GM23338 (cell line): ENCODE results near the gene SLC9C1. TPM values are rescaled to one million over a fixed set of nuclear protein-coding genes. Genes with fewer than 3 reads are reported as not detected.
A peak's percentile ranks its signal among the peaks of the same experiment; 100 is the strongest.

ENCODE experiments used
- ATAC-seq: fragments of 200-7000 bp; cut with Tn5 transposase; 3 replicates; pipeline ENCODE4 v1.9.1; 2020
- DNase-seq: peaks from one replicate; pipeline ENCODE4 v3.0.0-alpha.2; 2015; ENCODE audit warnings: low spot score
- H2AFZ ChIP-seq: fragments of 200-600 bp; sonication (generic); 2 replicates; pipeline ENCODE4 v1.8.0; 2016; ENCODE audit warnings: antibody characterized with exemption, mild to moderate bottlenecking, moderate library complexity
- H3F3A ChIP-seq: fragments of 200-600 bp; sonication (generic); replicated peaks from 2 replicates; pipeline ENCODE4 v1.8.0; 2017; ENCODE audit warnings: antibody characterized with exemption, mixed run types, low read depth
- H3K27ac ChIP-seq: fragments of 200-600 bp; sonication (generic); 2 replicates; pipeline ENCODE4 v1.6.1; 2016; ENCODE audit warnings: low read depth
- H3K27me3 ChIP-seq: fragments of 200-600 bp; sonication (generic); 2 replicates; pipeline ENCODE4 v1.8.0; 2016; ENCODE audit warnings: mild to moderate bottlenecking, mixed run types, moderate library complexity; ENCODE audit not compliant: insufficient read depth
- H3K36me3 ChIP-seq: fragments of 200-600 bp; sonication (generic); 2 replicates; pipeline ENCODE4 v1.8.0; 2016; ENCODE audit warnings: mild to moderate bottlenecking; ENCODE audit not compliant: insufficient read depth
- H3K4me1 ChIP-seq: fragments of 200-600 bp; sonication (generic); 2 replicates; pipeline ENCODE4 v1.8.0; 2016; ENCODE audit warnings: mild to moderate bottlenecking, moderate library complexity; ENCODE audit not compliant: insufficient read depth
- H3K4me2 ChIP-seq: fragments of 200-600 bp; sonication (generic); 2 replicates; pipeline ENCODE4 v1.7.1; 2017; ENCODE audit warnings: mixed run types
- H3K4me3 ChIP-seq: fragments of 200-600 bp; sonication (generic); 2 replicates; pipeline ENCODE4 v1.6.1; 2016; ENCODE audit warnings: mixed run types
- H3K79me2 ChIP-seq: fragments of 200-600 bp; sonication (generic); replicated peaks from 2 replicates; pipeline ENCODE4 v1.8.0; 2017; ENCODE audit warnings: mild to moderate bottlenecking; ENCODE audit not compliant: insufficient read depth
- H3K9me2 ChIP-seq: fragments of 200-600 bp; sonication (generic); 2 replicates; pipeline ENCODE4 v1.8.0; 2017; ENCODE audit not compliant: insufficient read depth
- H4K20me1 ChIP-seq: fragments of 200-600 bp; sonication (generic); replicated peaks from 2 replicates; pipeline ENCODE4 v1.8.0; 2017; ENCODE audit warnings: mild to moderate bottlenecking; ENCODE audit not compliant: insufficient read depth
- H3K27ac Mint-ChIP-seq: 2 replicates; pipeline ENCODE4 v1.8.0; 2020; ENCODE audit warnings: inconsistent platforms, mild to moderate bottlenecking, moderate library complexity, mixed read lengths
- H3K27me3 Mint-ChIP-seq: 3 replicates; pipeline ENCODE4 v1.8.0; 2022; ENCODE audit warnings: low read depth, mild to moderate bottlenecking, moderate library complexity, mixed read lengths, inconsistent platforms; ENCODE audit not compliant: insufficient read depth, poor library complexity
- H3K36me3 Mint-ChIP-seq: 3 replicates; pipeline ENCODE4 v1.8.0; 2021; ENCODE audit warnings: low read depth, mild to moderate bottlenecking, inconsistent platforms, moderate library complexity, mixed read lengths
- H3K4me1 Mint-ChIP-seq: 3 replicates; pipeline ENCODE4 v1.8.0; 2020; ENCODE audit warnings: mild to moderate bottlenecking, inconsistent platforms, mixed read lengths
- H3K4me3 Mint-ChIP-seq: 3 replicates; pipeline ENCODE4 v1.8.0; 2021; ENCODE audit warnings: moderate library complexity, mild to moderate bottlenecking, inconsistent platforms, mixed read lengths
- H3K9me3 Mint-ChIP-seq: 3 replicates; pipeline ENCODE4 v1.8.0; 2020; ENCODE audit warnings: moderate library complexity, mild to moderate bottlenecking, inconsistent platforms, mixed read lengths
- CTCF ChIP-seq, 2 experiments: fragments of 200-600 bp in 1 of 2; sonication (generic) in 1 of 2; conservative IDR thresholded peaks; 2 replicates each; pipeline versions ENCODE4 v1.5.1 to v1.6.1; 2016 to 2017; ENCODE audit warnings: antibody characterized with exemption in 2 of 2, low read depth in 2 of 2, mild to moderate bottlenecking in 2 of 2, moderate library complexity in 1 of 2
- NANOG ChIP-seq: IDR thresholded peaks from 2 replicates; pipeline ENCODE4 v1.6.1; 2016; ENCODE audit warnings: antibody characterized with exemption, borderline replicate concordance
- POLR2AphosphoS5 ChIP-seq: IDR thresholded peaks from 2 replicates; pipeline ENCODE4 v1.6.1; 2016; ENCODE audit warnings: antibody characterized with exemption, low read depth
- STAT1 ChIP-seq: IDR thresholded peaks from one replicate; pipeline ENCODE4 v1.6.1; 2016; ENCODE audit warnings: antibody characterized with exemption; ENCODE audit not compliant: unreplicated experiment
- ZNF114 ChIP-seq: fragments of 250-450 bp; sonication (Bioruptor Pico); IDR thresholded peaks from 2 replicates; pipeline ENCODE4 v1.5.0; 2020; ENCODE audit warnings: mild to moderate bottlenecking, moderate library complexity
- ZNF331 ChIP-seq: fragments of 250-450 bp; sonication (Bioruptor Pico); IDR thresholded peaks from 2 replicates; pipeline ENCODE4 v1.5.0; 2020; ENCODE audit warnings: low read depth, mild to moderate bottlenecking, moderate library complexity
- ZNF462 ChIP-seq: fragments of 250-450 bp; sonication (Bioruptor Pico); IDR thresholded peaks from 2 replicates; pipeline ENCODE4 v1.5.0; 2020; ENCODE audit warnings: mild to moderate bottlenecking, moderate library complexity
- polyA plus RNA-seq: library from polyadenylated mRNA; unstranded; fragments of >200 nt; fragmentation: Nextera tagmentation; extraction: Ambion mirVana; gene quantifications from 2 replicates; pipeline ENCODE4 v1.2.1, GENCODE V29; 2016
- total RNA-seq: library from RNA; depleted of rRNA; stranded (reverse); fragments of >200 nt; shearing (Covaris generic); gene quantifications from 2 replicates; pipeline ENCODE4 v1.2.3, GENCODE V29; 2014
- TF ChIP-seq, protein P1 (sequence below): IDR thresholded peaks from one replicate; pipeline ENCODE4 v1.6.1; 2018; ENCODE audit warnings: antibody characterized with exemption; ENCODE audit not compliant: unreplicated experiment

SLC9C1 gene
- total and polyA plus RNA-seq, 2 experiments from 2014 or later: 0.97 to 1.8 TPM

GRCh38 chr3:112339609-112340008 lies 45.6 kb upstream of the SLC9C1 start (continued):
- no peak for TF ChIP-seq ZNF462

GRCh38 chr3:112339134-112339533 lies 45.1 kb upstream of the SLC9C1 start:
- peaks cover 11% of the 10 kb centered on the region for H3K27me3 Mint-ChIP-seq
- Histone ChIP-seq H3K36me3 (no peaks in the 10 kb centered on the region; the same call in 1 of the 2 replicates), H3F3A (no peaks in the 10 kb centered on the region), H4K20me1 (no peaks in the 10 kb centered on the region), H2AFZ (no peak overlapping the region), H3K27me3 (no peaks in the 10 kb centered on the region), H3K4me1 (peaks cover 66% of the 10 kb centered on the region), H3K4me2 (peak overlapping the region; percentile 3), H3K9me2 (no peaks in the 10 kb centered on the region), H3K4me3 (peak overlapping the region; percentile 5; the same call in 1 of the 2 replicates), H3K79me2 (peaks cover 100% of the 10 kb centered on the region), H3K27ac (no peak overlapping the region)
- H3K4me1 Mint-ChIP-seq: peaks cover 67% of the 10 kb centered on the region
- H3K27ac Mint-ChIP-seq: peak overlapping the region; percentile 42; the same call in 1 of the 2 replicates
- ATAC-seq: no peak
- DNase-seq: no peak
- H3K4me3 Mint-ChIP-seq: no peak overlapping the region
- peaks cover 74% of the 10 kb centered on the region for H3K36me3 Mint-ChIP-seq
- no peaks in the 10 kb centered on the region for H3K9me3 Mint-ChIP-seq
- TF ChIP-seq, protein P1, sequence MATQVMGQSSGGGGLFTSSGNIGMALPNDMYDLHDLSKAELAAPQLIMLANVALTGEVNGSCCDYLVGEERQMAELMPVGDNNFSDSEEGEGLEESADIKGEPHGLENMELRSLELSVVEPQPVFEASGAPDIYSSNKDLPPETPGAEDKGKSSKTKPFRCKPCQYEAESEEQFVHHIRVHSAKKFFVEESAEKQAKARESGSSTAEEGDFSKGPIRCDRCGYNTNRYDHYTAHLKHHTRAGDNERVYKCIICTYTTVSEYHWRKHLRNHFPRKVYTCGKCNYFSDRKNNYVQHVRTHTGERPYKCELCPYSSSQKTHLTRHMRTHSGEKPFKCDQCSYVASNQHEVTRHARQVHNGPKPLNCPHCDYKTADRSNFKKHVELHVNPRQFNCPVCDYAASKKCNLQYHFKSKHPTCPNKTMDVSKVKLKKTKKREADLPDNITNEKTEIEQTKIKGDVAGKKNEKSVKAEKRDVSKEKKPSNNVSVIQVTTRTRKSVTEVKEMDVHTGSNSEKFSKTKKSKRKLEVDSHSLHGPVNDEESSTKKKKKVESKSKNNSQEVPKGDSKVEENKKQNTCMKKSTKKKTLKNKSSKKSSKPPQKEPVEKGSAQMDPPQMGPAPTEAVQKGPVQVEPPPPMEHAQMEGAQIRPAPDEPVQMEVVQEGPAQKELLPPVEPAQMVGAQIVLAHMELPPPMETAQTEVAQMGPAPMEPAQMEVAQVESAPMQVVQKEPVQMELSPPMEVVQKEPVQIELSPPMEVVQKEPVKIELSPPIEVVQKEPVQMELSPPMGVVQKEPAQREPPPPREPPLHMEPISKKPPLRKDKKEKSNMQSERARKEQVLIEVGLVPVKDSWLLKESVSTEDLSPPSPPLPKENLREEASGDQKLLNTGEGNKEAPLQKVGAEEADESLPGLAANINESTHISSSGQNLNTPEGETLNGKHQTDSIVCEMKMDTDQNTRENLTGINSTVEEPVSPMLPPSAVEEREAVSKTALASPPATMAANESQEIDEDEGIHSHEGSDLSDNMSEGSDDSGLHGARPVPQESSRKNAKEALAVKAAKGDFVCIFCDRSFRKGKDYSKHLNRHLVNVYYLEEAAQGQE: no peak
- TF ChIP-seq POLR2AphosphoS5 (no peak), ZNF114 (no peak), CTCF (conservative IDR thresholded peaks at IDR 0.05; ENCODE audit: low read depth in 2 of 2) (no peak), ZNF331 (no peak), NANOG (no peak), STAT1 (no peak)
